Prostate gland (tissue), 2 donors: ENCODE measurements around the gene MICU1.

ENCODE experiments used
- POLR2A ChIP-seq: fragments of 450-650 bp; IDR thresholded peaks from one replicate; pipeline ENCODE4 v1.6.1; 2016; ENCODE audit warnings: antibody characterized with exemption, mild to moderate bottlenecking
- TF ChIP-seq, protein P1 (sequence below), 4 experiments: fragments of 200-600 bp in 2 of 4; fragments of 450-650 bp in 2 of 4; sonication (generic) in 2 of 4; IDR thresholded peaks; 1 replicate in 3 of 4; 2 replicates in 1 of 4; pipeline ENCODE4 v1.5.1; 2016 to 2019; ENCODE audit warnings: antibody characterized with exemption in 4 of 4, mild to moderate bottlenecking in 2 of 4, moderate library complexity in 2 of 4

DNA sequence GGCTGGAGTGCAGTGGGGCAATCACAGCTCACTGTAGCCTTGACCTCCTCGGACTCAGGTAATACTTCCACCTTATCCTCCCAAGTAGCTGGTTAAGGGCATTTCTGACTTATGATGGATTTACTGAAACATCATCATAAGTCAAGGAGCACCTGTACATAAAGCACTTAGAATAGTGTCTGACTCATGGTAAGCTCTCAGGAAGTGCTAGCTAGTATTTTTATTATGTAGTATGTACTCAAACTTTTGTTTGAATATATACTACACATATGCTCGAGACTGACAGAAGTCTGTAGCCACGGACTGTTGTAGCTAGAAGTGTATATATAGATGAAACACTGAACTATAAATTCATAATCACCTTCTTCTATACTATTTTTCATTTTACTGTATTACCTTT lies 163.6 kb downstream of the MICU1 start:
- TF ChIP-seq, protein P1, sequence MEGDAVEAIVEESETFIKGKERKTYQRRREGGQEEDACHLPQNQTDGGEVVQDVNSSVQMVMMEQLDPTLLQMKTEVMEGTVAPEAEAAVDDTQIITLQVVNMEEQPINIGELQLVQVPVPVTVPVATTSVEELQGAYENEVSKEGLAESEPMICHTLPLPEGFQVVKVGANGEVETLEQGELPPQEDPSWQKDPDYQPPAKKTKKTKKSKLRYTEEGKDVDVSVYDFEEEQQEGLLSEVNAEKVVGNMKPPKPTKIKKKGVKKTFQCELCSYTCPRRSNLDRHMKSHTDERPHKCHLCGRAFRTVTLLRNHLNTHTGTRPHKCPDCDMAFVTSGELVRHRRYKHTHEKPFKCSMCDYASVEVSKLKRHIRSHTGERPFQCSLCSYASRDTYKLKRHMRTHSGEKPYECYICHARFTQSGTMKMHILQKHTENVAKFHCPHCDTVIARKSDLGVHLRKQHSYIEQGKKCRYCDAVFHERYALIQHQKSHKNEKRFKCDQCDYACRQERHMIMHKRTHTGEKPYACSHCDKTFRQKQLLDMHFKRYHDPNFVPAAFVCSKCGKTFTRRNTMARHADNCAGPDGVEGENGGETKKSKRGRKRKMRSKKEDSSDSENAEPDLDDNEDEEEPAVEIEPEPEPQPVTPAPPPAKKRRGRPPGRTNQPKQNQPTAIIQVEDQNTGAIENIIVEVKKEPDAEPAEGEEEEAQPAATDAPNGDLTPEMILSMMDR (IDR thresholded peaks at IDR 0.05) = no peak
- no peak for TF ChIP-seq POLR2A
